ENCODE measurements around the gene CRMP1. TPM values are rescaled to one million over a fixed set of nuclear protein-coding genes. Genes with fewer than 3 reads are reported as not detected.

CRMP1 gene
- total and polyA plus RNA-seq, 7 donors, result under 0.01 to 6.4 (median 4.2) TPM; not detected in 1

DNA sequence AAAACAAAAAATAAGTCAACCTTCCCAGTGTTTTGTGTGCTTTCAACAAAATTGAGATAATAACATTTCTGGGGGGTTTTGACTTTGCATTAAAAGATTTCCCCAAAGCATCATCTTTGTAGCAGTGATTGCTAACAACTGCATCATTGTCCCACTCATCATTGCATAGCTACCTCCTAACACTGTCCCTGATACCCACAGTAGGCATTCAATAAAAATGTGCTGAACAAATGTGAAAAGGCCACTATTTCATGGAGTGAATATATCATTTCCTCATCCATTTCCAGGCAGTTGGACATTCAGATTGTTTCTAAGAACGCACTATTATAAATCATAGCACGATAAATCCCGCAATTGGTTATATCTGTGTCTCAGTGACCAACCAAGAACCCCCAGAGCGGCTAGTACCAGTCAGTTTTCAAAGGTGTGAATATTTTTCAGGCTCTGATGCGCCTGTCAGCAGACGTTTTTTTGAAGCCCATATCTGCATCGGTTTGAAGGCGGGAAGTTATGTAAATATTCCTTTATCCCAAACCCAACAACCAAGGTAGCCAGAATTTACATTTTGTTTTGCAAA is 36.0 kb upstream of the CRMP1 start:
- no peak overlapping the region for H3K27ac ChIP-seq
- no peaks in the 10 kb centered on the region for H3K9me3 ChIP-seq
- no peaks in the 10 kb centered on the region for H3K36me3 ChIP-seq
- DNase-seq, result no peak
- H3K4me1 ChIP-seq, result no peaks in the 10 kb centered on the region
- WGBS, 2 donors, result 68 to 72% methylated on average over 8 of the region's 8 CpGs
- no peak overlapping the region for H3K4me3 ChIP-seq
- no peak for TF ChIP-seq POLR2A (IDR thresholded peaks at IDR 0.05)
- TF ChIP-seq EP300 (IDR thresholded peaks at IDR 0.05), result no peak
- TF ChIP-seq, protein P1, sequence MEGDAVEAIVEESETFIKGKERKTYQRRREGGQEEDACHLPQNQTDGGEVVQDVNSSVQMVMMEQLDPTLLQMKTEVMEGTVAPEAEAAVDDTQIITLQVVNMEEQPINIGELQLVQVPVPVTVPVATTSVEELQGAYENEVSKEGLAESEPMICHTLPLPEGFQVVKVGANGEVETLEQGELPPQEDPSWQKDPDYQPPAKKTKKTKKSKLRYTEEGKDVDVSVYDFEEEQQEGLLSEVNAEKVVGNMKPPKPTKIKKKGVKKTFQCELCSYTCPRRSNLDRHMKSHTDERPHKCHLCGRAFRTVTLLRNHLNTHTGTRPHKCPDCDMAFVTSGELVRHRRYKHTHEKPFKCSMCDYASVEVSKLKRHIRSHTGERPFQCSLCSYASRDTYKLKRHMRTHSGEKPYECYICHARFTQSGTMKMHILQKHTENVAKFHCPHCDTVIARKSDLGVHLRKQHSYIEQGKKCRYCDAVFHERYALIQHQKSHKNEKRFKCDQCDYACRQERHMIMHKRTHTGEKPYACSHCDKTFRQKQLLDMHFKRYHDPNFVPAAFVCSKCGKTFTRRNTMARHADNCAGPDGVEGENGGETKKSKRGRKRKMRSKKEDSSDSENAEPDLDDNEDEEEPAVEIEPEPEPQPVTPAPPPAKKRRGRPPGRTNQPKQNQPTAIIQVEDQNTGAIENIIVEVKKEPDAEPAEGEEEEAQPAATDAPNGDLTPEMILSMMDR (IDR thresholded peaks at IDR 0.05), result no peak
- no peak for TF ChIP-seq POLR2AphosphoS5 (IDR thresholded peaks at IDR 0.05)
- H3K27me3 ChIP-seq, result peaks cover 0 to 59% (median 13%) of the 10 kb centered on the region in 3 donors
- intact Hi-C loops (cut with DNase I), result no loop called here

DNA sequence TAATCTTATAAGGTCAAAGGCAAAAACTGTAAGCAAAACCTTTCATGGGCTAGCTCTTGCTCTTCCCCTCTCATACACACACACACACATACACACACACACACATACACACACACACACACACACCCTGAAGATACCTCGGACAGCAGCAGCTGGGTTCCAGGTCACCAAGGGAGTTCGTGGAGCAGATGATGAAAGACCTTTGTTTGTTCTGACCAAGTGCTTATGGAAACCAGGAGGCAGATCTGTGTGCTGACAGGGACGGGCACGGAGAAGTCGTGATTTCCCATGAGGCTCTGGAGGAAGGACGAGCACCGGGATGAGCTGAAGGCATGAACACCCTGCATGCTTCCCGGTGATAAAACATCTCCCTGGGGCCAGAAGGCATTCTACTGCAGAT is 35.4 kb upstream of the CRMP1 start:
- intact Hi-C loops (cut with DNase I), result no loop called here
- Histone ChIP-seq H3K4me1 (no peaks in the 10 kb centered on the region), H3K36me3 (no peaks in the 10 kb centered on the region), H3K9me3 (no peaks in the 10 kb centered on the region), H3K27me3 (peaks cover 0 to 53% (median 12%) of the 10 kb centered on the region in 3 donors), H3K4me3 (no peak overlapping the region), H3K27ac (no peak overlapping the region)
- no peak for DNase-seq
- TF ChIP-seq EP300 (IDR thresholded peaks at IDR 0.05), result no peak
- TF ChIP-seq POLR2A (IDR thresholded peaks at IDR 0.05), result no peak
- no peak for TF ChIP-seq POLR2AphosphoS5 (IDR thresholded peaks at IDR 0.05)
- TF ChIP-seq, protein P1 (IDR thresholded peaks at IDR 0.05), result no peak
- WGBS, 2 donors, result 55 to 65% methylated on average over 8 of the region's 8 CpGs

DNA sequence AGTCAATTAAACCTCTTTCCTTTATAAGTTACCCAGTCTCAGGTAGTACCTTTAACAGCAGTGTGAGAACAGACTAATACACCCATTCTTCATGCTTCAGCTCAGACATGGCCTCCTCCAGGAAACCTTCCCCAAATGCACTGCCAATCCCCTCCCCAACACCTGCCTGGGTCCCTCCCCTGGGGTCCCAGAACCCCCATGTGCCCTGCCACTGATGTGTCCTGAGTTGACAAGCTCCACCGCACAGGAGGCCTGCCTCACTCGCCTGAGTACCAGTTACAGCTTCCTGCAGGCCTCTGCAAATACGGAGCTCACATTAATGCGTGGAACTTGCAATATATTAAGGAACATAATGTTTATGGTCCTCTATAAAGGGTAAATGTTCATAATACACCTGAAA is 34.9 kb upstream of the CRMP1 start:
- WGBS, 2 donors, result 46 to 59% methylated on average over 4 of the region's 4 CpGs
- H3K4me3 ChIP-seq, result no peak overlapping the region
- peaks cover 0 to 48% (median 9%) of the 10 kb centered on the region in 3 donors for H3K27me3 ChIP-seq
- H3K4me1 ChIP-seq, result no peaks in the 10 kb centered on the region
- DNase-seq, result no peak
- H3K27ac ChIP-seq, result no peak overlapping the region
- TF ChIP-seq POLR2A (IDR thresholded peaks at IDR 0.05) (no peak), EP300 (IDR thresholded peaks at IDR 0.05) (no peak), POLR2AphosphoS5 (IDR thresholded peaks at IDR 0.05) (no peak)
- TF ChIP-seq, protein P1 (IDR thresholded peaks at IDR 0.05), result no peak
- H3K36me3 ChIP-seq, result no peaks in the 10 kb centered on the region
- intact Hi-C loops (cut with DNase I), result no loop called here
- H3K9me3 ChIP-seq, result no peaks in the 10 kb centered on the region

DNA sequence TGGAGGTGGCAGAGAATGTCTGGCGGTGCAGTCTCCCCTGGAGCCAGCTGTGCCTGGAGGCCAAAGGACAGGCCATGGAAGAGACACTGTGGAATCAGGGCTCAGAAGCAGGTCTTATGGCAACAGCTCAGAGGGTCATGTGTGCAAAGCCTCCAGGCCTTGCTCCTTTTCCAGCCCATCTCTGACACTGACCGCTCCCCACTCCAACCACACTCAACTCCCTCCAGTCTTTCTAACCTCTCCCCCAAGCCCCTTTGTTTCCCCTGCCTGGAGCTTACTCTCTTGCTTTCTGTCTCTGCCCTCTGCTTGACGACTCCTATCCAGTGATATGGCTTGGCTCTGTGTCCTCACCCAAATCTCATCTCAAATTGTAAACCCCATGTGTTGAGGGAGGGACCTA is 34.2 kb upstream of the CRMP1 start:
- Histone ChIP-seq H3K4me3 (no peak overlapping the region), H3K27ac (no peak overlapping the region), H3K4me1 (no peaks in the 10 kb centered on the region), H3K36me3 (no peaks in the 10 kb centered on the region), H3K27me3 (peaks cover 0 to 41% (median 9%) of the 10 kb centered on the region in 3 donors), H3K9me3 (no peaks in the 10 kb centered on the region)
- 78 to 80% methylated on average over 3 of the region's 3 CpGs for WGBS, 2 donors
- intact Hi-C loops (cut with DNase I), result no loop called here
- no peak for DNase-seq
- TF ChIP-seq EP300 (IDR thresholded peaks at IDR 0.05) (no peak), POLR2A (IDR thresholded peaks at IDR 0.05) (no peak), POLR2AphosphoS5 (IDR thresholded peaks at IDR 0.05) (no peak)
- TF ChIP-seq, protein P1 (IDR thresholded peaks at IDR 0.05), result no peak

DNA sequence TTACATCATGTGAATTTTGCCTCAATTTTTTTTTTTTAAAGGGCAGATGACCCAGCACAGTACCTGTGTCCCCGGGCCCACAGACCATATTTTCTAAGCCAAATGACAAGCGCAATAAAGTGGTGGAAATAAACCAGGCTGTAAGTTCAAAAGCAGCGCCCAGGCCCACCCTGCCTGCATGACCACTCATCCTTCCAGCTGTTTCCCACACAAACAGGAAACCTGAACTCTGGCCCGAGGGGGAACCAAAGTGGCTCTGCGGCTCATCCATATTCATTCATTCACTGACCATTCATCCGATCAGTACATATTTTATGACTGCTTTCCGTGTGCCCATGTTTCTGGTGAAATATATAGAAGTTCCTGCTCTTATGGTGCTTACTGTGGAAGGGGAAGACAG is 33.7 kb upstream of the CRMP1 start:
- intact Hi-C loops (cut with DNase I), result no loop called here
- Histone ChIP-seq H3K27me3 (peaks cover 0 to 45% (median 9%) of the 10 kb centered on the region in 3 donors), H3K4me1 (no peaks in the 10 kb centered on the region), H3K27ac (no peak overlapping the region), H3K9me3 (no peaks in the 10 kb centered on the region), H3K36me3 (no peaks in the 10 kb centered on the region), H3K4me3 (no peak overlapping the region)
- no peak for DNase-seq
- TF ChIP-seq EP300 (IDR thresholded peaks at IDR 0.05), result no peak
- TF ChIP-seq POLR2AphosphoS5 (IDR thresholded peaks at IDR 0.05), result no peak
- no peak for TF ChIP-seq POLR2A (IDR thresholded peaks at IDR 0.05)
- TF ChIP-seq, protein P1 (IDR thresholded peaks at IDR 0.05), result no peak
- WGBS, 2 donors, result 48 to 64% methylated on average over 7 of the region's 7 CpGs
